Measurements from ENCODE around the gene KIF3B. TPM values are rescaled to one million over a fixed set of nuclear protein-coding genes. Genes with fewer than 3 reads are reported as not detected.
A peak's percentile ranks its signal among the peaks of the same experiment; 100 is the strongest.
"Not testable (repeated sequence)": the region's sequence is repeated elsewhere in the genome, so short reads cannot be mapped to it uniquely, and the experiment has no call there.

KIF3B gene
- polyA plus RNA-seq, 4 donors, result 38.7 to 45.7 (median 41.4) TPM

GRCh38 chr20:32354592-32355416, 77.4 kb downstream of the KIF3B start:
- DNase-seq (ENCODE audit: low read depth in 4 of 4, low spot score in 2 of 4), result no peak

- DNase-seq (ENCODE audit: low read depth in 4 of 4, low spot score in 2 of 4), result no peak
These were observed 78.0 kb downstream of the KIF3B start for GRCh38 chr20:32355417-32355841.

GRCh38 chr20:32355907-32356621, 78.6 kb downstream of the KIF3B start:
- not testable (repeated sequence) for DNase-seq (ENCODE audit: low read depth in 4 of 4, low spot score in 2 of 4)

GRCh38 chr20:32356622-32357374, 79.3 kb downstream of the KIF3B start:
- DNase-seq (ENCODE audit: low read depth in 4 of 4, low spot score in 2 of 4), result no peak

GRCh38 chr20:32357375-32357868, 80.0 kb downstream of the KIF3B start:
- peak in 1 of 4 donors; percentile 86 for DNase-seq (ENCODE audit: low read depth in 4 of 4, low spot score in 2 of 4)

GRCh38 chr20:32357869-32358631, 80.6 kb downstream of the KIF3B start, which contains the start of gene ASXL1:
Gene ASXL1 (plus strand): TSS chr20:32358331. CDS start chr20:32358776, 445 bp downstream.
- DNase-seq (ENCODE audit: low read depth in 4 of 4, low spot score in 2 of 4), result peak; percentile 91 to 98 (median 96)

- DNase-seq (ENCODE audit: low read depth in 4 of 4, low spot score in 2 of 4), result no peak
These were observed 81.1 kb downstream of the KIF3B start for GRCh38 chr20:32358632-32358882.

- DNase-seq (ENCODE audit: low read depth in 4 of 4, low spot score in 2 of 4), result peak in 3 of 4 donors; percentile 26 to 65 (median 46)
These were observed 81.6 kb downstream of the KIF3B start for GRCh38 chr20:32358883-32359632.

- DNase-seq (ENCODE audit: low read depth in 4 of 4, low spot score in 2 of 4), result peak in 2 of 4 donors; percentile 13 to 48
These were observed 82.3 kb downstream of the KIF3B start for GRCh38 chr20:32359633-32360332.

- no peak for DNase-seq (ENCODE audit: low read depth in 4 of 4, low spot score in 2 of 4)
These were observed 82.8 kb downstream of the KIF3B start for GRCh38 chr20:32360333-32360634.

GRCh38 chr20:32362901-32363364, 85.5 kb downstream of the KIF3B start:
- no peak for DNase-seq (ENCODE audit: low read depth in 4 of 4, low spot score in 2 of 4)

- DNase-seq (ENCODE audit: low read depth in 4 of 4, low spot score in 2 of 4), result no peak
These were observed 86.0 kb downstream of the KIF3B start for GRCh38 chr20:32363492-32363891.

- no peak for DNase-seq (ENCODE audit: low read depth in 4 of 4, low spot score in 2 of 4)
These were observed 87.2 kb downstream of the KIF3B start for GRCh38 chr20:32364554-32365208.

GRCh38 chr20:32365564-32365963, 88.1 kb downstream of the KIF3B start:
- DNase-seq (ENCODE audit: low read depth in 4 of 4, low spot score in 2 of 4), result no peak

GRCh38 chr20:32366380-32366779, 88.9 kb downstream of the KIF3B start:
- no peak for DNase-seq (ENCODE audit: low read depth in 4 of 4, low spot score in 2 of 4)

- no peak for DNase-seq (ENCODE audit: low read depth in 4 of 4, low spot score in 2 of 4)
These were observed 90.9 kb downstream of the KIF3B start for GRCh38 chr20:32368323-32368722.

- no peak for DNase-seq (ENCODE audit: low read depth in 4 of 4, low spot score in 2 of 4)
These were observed 91.5 kb downstream of the KIF3B start for GRCh38 chr20:32368925-32369324.

- no peak for DNase-seq (ENCODE audit: low read depth in 4 of 4, low spot score in 2 of 4)
These were observed 93.4 kb downstream of the KIF3B start for GRCh38 chr20:32370897-32371296.

GRCh38 chr20:32378461-32378860, 101.0 kb downstream of the KIF3B start:
- DNase-seq (ENCODE audit: low read depth in 4 of 4, low spot score in 2 of 4), result no peak
